ENCODE results near the gene ZBTB38. TPM values are rescaled to one million over a fixed set of nuclear protein-coding genes. Genes with fewer than 3 reads are reported as not detected.

ZBTB38 gene
- total and polyA plus RNA-seq, 9 donors = 23.2 to 125 (median 78.7) TPM

DNA sequence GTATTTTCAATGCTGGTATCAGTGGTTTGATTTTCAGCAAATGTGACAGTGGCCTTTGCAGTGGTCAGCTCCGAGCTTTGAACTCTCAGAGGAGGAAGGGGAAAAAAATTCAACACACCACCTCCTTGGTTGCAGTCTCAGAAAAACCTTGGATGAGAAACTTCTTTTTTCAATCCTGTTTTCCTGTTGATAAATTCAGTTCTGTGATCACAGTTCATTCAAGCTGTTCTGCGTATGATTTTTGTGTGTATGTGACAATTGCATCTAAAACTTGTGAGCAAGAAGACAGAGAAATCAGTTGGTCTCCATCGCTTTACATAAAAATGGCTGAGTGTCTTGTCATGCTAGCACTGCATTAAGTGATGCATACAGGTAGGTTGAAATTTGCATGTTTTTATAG lies 19.2 kb downstream of the ZBTB38 start:
- H3K9me3 ChIP-seq = no peaks in the 10 kb centered on the region
- 63 to 83% (median 73%) methylated on average over 3 of the region's 3 CpGs for WGBS, 3 donors
- H3K4me1 ChIP-seq (ENCODE audit: insufficient read depth) = peaks cover 23% of the 10 kb centered on the region

DNA sequence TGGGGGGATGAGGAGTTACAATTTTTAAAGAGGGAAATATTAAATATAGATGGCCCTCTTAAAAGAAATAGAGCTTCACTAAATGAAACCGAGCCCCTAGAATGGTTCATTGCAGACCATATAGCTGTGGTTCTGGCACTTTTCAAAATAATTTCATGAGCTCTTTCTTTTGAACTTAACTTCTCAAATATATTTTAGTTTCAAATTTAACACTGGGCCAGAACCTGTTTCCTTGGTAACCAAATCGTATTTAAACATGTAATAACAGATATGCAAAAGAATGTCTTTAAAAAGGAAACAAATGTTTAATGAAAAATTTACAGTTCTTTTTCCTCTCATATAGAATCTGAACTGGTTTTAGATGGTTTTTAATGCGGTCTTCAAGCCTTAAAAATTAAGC lies 20.1 kb downstream of the ZBTB38 start:
- H3K9me3 ChIP-seq = no peaks in the 10 kb centered on the region
- H3K4me1 ChIP-seq (ENCODE audit: insufficient read depth) = peaks cover 26% of the 10 kb centered on the region
- WGBS, 3 donors = 22 to 42% (median 24%) methylated on average over 3 of the region's 3 CpGs
- H3K27me3 ChIP-seq = no peaks in the 10 kb centered on the region
- DNase-seq = no peak
- H3K27ac ChIP-seq = peak overlapping the region in 1 of 2 donors; percentile 60
- TF ChIP-seq EP300 (IDR thresholded peaks at IDR 0.05) = no peak
- no peak for TF ChIP-seq POLR2A (IDR thresholded peaks at IDR 0.05)
- TF ChIP-seq, protein P1, sequence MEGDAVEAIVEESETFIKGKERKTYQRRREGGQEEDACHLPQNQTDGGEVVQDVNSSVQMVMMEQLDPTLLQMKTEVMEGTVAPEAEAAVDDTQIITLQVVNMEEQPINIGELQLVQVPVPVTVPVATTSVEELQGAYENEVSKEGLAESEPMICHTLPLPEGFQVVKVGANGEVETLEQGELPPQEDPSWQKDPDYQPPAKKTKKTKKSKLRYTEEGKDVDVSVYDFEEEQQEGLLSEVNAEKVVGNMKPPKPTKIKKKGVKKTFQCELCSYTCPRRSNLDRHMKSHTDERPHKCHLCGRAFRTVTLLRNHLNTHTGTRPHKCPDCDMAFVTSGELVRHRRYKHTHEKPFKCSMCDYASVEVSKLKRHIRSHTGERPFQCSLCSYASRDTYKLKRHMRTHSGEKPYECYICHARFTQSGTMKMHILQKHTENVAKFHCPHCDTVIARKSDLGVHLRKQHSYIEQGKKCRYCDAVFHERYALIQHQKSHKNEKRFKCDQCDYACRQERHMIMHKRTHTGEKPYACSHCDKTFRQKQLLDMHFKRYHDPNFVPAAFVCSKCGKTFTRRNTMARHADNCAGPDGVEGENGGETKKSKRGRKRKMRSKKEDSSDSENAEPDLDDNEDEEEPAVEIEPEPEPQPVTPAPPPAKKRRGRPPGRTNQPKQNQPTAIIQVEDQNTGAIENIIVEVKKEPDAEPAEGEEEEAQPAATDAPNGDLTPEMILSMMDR (IDR thresholded peaks at IDR 0.05) = no peak
- intact Hi-C loops (cut with DNase I) = no loop called here
- no peak overlapping the region for H3K4me3 ChIP-seq
- H3K36me3 ChIP-seq = no peaks in the 10 kb centered on the region

More for the DNA sequence above, 19.2 kb downstream of the ZBTB38 start:
- H3K4me3 ChIP-seq = no peak overlapping the region
- TF ChIP-seq, protein P1 (IDR thresholded peaks at IDR 0.05) = no peak
- TF ChIP-seq POLR2A (IDR thresholded peaks at IDR 0.05) (no peak), EP300 (IDR thresholded peaks at IDR 0.05) (no peak)
- no peaks in the 10 kb centered on the region for H3K36me3 ChIP-seq
- peak overlapping the region in 1 of 2 donors; percentile 60 for H3K27ac ChIP-seq
- intact Hi-C loops (cut with DNase I) = no loop called here
- no peaks in the 10 kb centered on the region for H3K27me3 ChIP-seq
- DNase-seq = no peak

DNA sequence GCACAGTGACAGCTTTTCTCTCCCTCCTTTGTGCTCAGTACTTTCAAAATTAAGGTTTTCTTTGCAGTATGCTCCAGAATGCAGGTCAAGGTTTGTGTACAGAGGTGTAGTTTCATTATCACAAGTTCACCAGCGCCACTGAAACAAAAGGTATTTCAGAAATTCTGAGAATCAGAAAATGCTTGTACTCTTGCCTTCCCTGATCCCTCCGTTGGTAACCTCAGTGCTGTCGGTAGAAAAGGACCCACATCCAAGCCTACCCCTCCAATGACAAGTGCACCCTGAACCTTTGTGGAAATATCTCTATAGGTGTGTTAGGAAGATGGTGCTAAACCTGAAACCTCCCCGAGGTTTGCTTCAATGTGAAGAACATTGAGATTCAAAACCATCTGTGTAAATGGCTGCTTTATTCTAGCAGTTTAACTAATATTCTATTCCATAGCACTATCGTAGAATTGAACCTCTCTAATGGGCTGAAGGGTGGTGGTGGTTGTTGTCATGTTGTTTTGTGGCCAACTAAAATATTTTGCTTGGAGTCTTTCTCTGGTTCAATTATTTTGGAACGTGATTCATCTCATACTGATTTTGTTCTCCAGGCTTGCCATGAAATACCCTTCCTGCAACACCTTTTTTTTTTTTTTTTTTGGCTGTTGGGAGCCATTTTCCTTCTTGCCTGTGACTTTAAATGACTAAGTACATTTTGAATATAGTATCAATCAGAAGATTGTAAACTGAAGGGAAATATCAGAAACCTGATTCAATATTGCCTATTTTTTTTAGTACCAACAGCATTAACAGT lies 20.7 kb downstream of the ZBTB38 start:
- H3K4me3 ChIP-seq = no peak overlapping the region
- H3K36me3 ChIP-seq = no peaks in the 10 kb centered on the region
- 10 to 41% (median 15%) methylated on average over 6 of the region's 6 CpGs for WGBS, 3 donors
- H3K9me3 ChIP-seq = no peaks in the 10 kb centered on the region
- intact Hi-C loops (cut with DNase I) = no loop called here
- no peak for DNase-seq
- no peaks in the 10 kb centered on the region for H3K27me3 ChIP-seq
- H3K4me1 ChIP-seq (ENCODE audit: insufficient read depth) = peaks cover 25% of the 10 kb centered on the region
- H3K27ac ChIP-seq = peak overlapping the region in 1 of 2 donors; percentile 60
- TF ChIP-seq, protein P1 (IDR thresholded peaks at IDR 0.05) = no peak
- no peak for TF ChIP-seq EP300 (IDR thresholded peaks at IDR 0.05)

DNA sequence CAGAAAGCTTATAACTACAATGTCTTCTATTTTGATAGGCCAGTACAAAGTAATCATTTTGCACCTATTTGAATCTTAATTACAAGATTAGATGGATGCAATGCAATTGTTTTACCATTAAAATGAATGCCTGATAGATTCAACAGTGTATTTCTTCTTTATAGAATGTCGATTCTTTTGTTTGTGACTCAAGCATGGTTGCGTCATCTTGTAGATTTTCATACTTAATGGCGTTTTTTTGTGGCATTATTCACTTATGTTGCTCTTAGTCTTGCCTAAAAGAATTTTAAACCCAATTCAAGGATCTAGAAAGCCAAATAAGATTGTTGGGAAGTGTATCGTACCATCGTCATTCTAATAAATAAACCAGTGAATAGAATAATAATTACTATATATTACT lies 21.4 kb downstream of the ZBTB38 start:
- Histone ChIP-seq H3K36me3 (no peaks in the 10 kb centered on the region), H3K4me3 (no peak overlapping the region), H3K27ac (peak overlapping the region in 1 of 2 donors; percentile 60), H3K4me1 (ENCODE audit: insufficient read depth) (peaks cover 22% of the 10 kb centered on the region), H3K27me3 (no peaks in the 10 kb centered on the region), H3K9me3 (no peaks in the 10 kb centered on the region)
- no peak for DNase-seq
- TF ChIP-seq EP300 (IDR thresholded peaks at IDR 0.05) = no peak
- no peak for TF ChIP-seq POLR2A (IDR thresholded peaks at IDR 0.05)
- TF ChIP-seq, protein P1 (IDR thresholded peaks at IDR 0.05) = no peak
- 92 to 95% (median 93%) methylated on average over 5 of the region's 5 CpGs for WGBS, 3 donors
- intact Hi-C loops (cut with DNase I) = no loop called here

Measured in ovary (tissue), 9 donors.